ENCODE results near the gene OR13F1. TPM values are rescaled to one million over a fixed set of nuclear protein-coding genes. Genes with fewer than 3 reads are reported as not detected.
"Not testable (repeated sequence)": the region's sequence is repeated elsewhere in the genome, so short reads cannot be mapped to it uniquely, and the experiment has no call there.

OR13F1 gene
- total RNA-seq (2014; rRNA removed; shearing (Covaris generic)) = not detected in 2 replicates

DNA sequence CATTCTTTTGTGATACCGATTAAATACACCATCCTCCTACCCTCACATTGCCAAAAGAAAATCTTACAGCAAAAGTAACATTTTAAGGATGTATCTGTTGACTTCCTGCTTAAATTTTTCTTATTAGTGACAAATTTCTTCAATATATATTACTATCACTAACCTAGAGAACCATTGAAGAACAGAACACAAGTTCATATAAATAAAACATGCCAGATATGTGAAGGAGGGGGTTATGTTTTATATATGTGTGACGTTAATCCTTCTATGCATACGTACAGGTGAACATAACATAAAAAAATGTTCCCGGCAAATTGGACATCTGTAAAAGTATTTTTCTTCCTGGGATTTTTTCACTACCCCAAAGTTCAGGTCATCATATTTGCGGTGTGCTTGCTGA lies at the start of gene OR13F1:
Gene OR13F1 (plus strand): TSS at position 301 of the 400 bp plus-strand sequence. CDS start 0 bp downstream, at position 301.
- no peak for DNase-seq (ENCODE audit: low spot score)

DNA sequence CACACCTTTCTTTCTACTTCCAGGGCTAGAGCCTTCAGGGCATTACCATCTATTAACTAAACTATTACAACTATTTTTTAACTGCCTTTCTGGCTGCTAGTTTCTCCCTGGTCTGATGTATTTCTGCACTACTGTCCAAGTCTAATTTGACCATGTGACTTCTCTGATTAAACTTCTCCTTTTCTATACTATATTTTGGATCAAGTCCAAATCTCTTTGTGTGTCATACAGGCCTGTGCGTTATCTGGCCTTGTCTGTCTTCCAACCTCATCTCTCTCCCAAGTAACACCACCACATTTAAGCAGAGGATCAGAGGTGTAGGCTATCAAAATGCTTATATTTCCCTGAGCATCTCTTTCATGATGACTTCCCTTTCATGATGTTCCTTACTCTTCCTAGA lies 47.2 kb upstream of the OR13F1 start:
- no peak for DNase-seq (ENCODE audit: low spot score)

DNA sequence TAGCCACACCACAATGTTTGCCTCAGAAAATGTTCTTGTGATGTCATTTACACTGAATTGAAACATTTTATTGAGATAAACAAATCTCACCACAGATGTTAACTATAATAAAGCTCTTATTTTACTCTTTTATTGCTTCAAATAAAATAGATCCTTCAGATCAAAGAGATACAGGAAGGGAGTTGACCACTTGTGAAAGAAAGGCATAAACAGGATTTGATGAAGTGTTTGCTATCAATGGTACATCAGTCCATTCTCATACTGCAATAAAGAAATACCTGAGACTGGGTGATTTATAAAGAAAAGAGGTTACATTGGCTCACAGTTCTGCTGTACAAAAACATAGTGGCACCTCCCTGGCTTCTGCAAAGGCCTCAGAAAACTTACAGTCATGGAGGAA lies 40.2 kb upstream of the OR13F1 start:
- no peak for DNase-seq (ENCODE audit: low spot score)

- DNase-seq (ENCODE audit: low spot score) = no peak
Observed at GRCh38 chr9:104468261-104468660, 35.8 kb upstream of the OR13F1 start.

GRCh38 chr9:104482921-104483570 lies 21.0 kb upstream of the OR13F1 start:
- no peak for DNase-seq (ENCODE audit: low spot score)

GRCh38 chr9:104485014-104485413 lies 19.0 kb upstream of the OR13F1 start:
- no peak for DNase-seq (ENCODE audit: low spot score)

DNA sequence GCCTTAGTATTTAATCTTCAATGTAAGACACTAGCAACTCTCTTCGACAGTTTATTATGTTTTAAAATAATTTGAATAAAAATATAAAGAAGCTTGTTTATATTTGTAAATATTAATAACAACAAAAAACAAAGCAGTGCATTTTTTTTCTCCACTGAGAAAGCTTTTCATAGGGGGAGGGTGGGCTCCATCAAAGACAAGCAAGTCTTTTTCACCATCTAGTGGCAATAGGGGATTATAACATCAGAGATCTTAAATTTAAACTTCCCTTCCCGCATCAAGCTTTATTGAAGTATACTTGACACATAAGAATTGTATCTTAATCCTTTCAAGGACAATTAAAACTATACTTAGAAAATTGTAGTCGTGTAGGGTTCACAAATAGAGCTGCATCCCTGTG lies 9.3 kb upstream of the OR13F1 start:
- peak; percentile 25 for DNase-seq (ENCODE audit: low spot score)

DNA sequence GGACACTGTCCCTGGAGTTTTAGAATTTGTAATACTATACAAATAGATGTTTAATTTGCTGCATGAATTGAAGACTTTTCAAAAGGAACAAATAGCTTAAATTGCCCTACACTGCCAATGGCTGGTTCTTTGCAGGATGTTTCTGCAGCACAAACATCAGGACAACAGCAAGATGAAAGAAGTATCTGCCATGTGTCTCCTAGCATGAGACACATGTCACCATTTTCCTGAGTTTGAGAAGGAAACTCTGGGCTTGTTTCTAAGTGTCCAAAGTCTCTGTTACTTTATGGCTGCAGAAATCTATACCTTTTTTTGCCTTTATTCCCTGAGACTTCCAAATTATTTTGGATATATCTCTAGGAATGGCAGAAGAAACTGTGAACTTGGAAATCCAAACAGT lies 623 bp upstream of the OR13F1 start:
- no peak for DNase-seq (ENCODE audit: low spot score)

DNA sequence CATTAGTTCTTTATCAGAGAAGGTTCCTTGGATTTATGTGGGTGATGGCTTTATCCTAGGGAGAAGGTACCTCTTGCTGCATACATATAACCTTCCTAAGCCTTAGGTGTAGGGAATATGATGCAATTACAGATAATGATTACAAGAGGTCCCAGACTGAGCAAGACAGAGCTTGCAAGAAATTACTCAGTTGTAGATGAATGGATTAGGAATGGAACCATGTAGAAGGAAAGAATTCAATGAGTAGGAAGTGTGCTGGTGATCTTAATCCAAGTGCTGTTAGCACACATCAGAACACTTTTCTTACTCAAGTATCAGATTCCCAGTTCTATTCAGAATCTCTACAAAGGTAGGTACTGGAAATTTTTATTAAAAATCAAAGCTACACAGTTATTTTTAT lies 2.5 kb downstream of the OR13F1 start:
- DNase-seq (ENCODE audit: low spot score) = no peak

- no peak for DNase-seq (ENCODE audit: low spot score)
Observed at GRCh38 chr9:104514901-104515300, 10.8 kb downstream of the OR13F1 start.

- DNase-seq (ENCODE audit: low spot score) = not testable (repeated sequence)
Observed at GRCh38 chr9:104520241-104520640, 16.2 kb downstream of the OR13F1 start.

DNA sequence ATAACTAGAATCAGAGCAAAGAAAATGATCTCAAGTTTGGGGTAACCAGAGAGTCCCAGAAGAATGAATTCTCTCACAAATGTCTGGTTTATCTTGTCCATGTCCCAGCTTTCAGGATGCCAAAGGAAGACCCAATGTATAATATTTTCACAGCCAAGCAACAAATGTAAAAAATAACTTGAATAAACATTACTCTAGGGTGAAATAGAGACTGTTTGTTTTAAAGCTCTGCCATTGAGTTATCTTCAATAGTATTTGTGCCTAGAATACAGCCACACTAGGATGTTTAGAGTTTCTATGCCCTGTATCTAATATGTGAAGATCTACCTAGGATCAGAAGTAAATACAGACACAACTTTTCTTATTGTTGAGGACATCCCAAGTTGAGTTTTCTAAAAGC lies 23.0 kb downstream of the OR13F1 start, which contains the start of gene OR13C4:
Gene OR13C4 (minus strand): TSS at position 101 of the 400 bp plus-strand sequence. CDS start 0 bp downstream, at position 101.
- DNase-seq (ENCODE audit: low spot score) = no peak

DNA sequence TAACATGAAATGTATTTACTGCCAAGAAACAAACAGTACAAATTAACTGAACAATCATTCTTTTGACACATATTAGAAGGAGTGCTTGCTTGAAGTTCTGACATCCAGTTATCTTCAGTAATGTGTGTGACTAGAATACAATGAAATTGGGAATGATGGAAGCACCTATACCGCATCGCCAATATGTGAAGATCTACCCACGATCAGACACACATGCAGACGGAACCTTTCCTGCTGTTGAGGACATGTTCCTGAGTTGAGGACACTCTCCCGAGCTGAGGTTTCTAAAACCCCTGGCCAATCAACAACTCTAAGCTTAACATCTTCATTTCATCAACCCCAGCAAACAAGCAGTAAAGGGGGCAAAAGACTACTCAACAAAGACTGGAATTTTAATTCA lies 32.7 kb downstream of the OR13F1 start, which contains the start of gene OR13C3:
Gene OR13C3 (minus strand): TSS at position 101 of the 400 bp plus-strand sequence. CDS start 133 bp downstream, outside the sequence.
- DNase-seq (ENCODE audit: low spot score) = no peak

GRCh38 chr9:104539275-104539674 lies 35.2 kb downstream of the OR13F1 start:
- no peak for DNase-seq (ENCODE audit: low spot score)

DNA sequence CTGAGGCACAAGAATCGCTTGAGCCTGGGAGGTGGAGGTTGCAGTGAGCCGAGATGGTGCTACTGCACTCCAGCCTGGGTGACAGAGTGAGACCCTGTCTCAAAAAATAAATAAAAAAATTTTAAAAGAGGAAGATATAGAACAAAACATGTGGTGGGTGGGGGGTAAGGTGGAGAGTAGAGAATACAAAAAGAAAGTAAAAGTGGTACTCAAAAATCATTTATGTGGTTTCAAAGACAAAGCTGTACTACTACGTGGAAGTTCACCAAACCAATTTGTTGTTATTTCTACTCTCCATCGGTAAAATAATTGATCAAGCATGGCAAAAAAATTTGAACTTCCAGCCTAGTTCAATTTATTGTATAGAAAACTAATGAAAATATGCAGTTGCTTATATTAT lies 40.6 kb downstream of the OR13F1 start:
- DNase-seq (ENCODE audit: low spot score) = no peak

GRCh38 chr9:104553261-104553660 lies 49.2 kb downstream of the OR13F1 start:
- DNase-seq (ENCODE audit: low spot score) = peak; percentile 37

Other genes with a start within 250 kb of the OR13F1 start
- not detected in 2 replicates for gene OR13C4, start 22.9 kb downstream of the OR13F1 start, total RNA-seq (2014; rRNA removed; shearing (Covaris generic))
- gene OR13C3, start 32.6 kb downstream of the OR13F1 start, total RNA-seq (2014; rRNA removed; shearing (Covaris generic)) = not detected in 2 replicates
- gene OR13C8, start 64.9 kb downstream of the OR13F1 start, total RNA-seq (2014; rRNA removed; shearing (Covaris generic)) = not detected in 2 replicates
- not detected in 2 replicates for gene OR13C5, start 95.2 kb downstream of the OR13F1 start, total RNA-seq (2014; rRNA removed; shearing (Covaris generic))
- gene OR13C2, start 101.4 kb downstream of the OR13F1 start, total RNA-seq (2014; rRNA removed; shearing (Covaris generic)) = not detected in 2 replicates
- gene OR13C9, start 113.9 kb downstream of the OR13F1 start, total RNA-seq (2014; rRNA removed; shearing (Covaris generic)) = not detected in 2 replicates
- not detected in 2 replicates for gene OR13D1, start 190.3 kb downstream of the OR13F1 start, total RNA-seq (2014; rRNA removed; shearing (Covaris generic))
- 103 and 105 TPM in 2 replicates for gene NIPSNAP3A, start 243.4 kb downstream of the OR13F1 start, total RNA-seq (2014; rRNA removed; shearing (Covaris generic))

Measured in A172 (cell line).